Measurements from ENCODE around the gene FAM13C. TPM values are rescaled to one million over a fixed set of nuclear protein-coding genes. Genes with fewer than 3 reads are reported as not detected.
A peak's percentile ranks its signal among the peaks of the same experiment; 100 is the strongest.
"Not testable (repeated sequence)": the region's sequence is repeated elsewhere in the genome, so short reads cannot be mapped to it uniquely, and the experiment has no call there.

Gene FAM13C
- total RNA-seq, 4 donors from 2014 or later, result 10.3 to 36.9 (median 20.6) TPM

DNA sequence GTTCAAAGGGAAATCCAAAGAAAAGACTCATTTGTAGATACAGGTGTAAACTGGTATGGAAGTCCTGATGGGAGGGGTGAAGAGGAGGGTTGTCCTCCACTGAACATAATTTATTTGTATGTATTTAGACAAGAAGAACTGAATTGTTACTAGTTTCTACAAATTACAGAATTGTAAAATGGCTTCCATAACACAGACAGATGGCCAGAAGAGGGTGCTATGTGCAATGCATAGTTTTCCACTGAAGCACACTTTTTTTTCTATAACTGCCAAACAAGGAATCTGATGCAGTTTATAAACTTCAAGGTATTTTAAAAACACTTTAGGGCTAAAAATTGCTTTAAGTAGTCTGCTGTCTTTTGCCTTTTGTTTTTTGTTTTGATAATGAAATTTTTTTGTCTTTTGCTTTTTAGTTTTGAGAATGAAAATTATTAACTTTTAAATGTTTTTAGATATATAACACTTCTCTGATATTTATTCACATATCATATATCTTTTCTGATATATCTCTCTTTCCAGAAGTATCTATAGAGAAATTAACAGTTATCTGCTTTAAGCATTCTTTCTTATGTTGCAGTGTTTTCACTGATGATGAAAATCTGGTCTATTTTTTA, 127.4 kb downstream of the FAM13C start:
- H3K4me1 ChIP-seq, result no peaks in the 10 kb centered on the region
- TF ChIP-seq, protein P1, sequence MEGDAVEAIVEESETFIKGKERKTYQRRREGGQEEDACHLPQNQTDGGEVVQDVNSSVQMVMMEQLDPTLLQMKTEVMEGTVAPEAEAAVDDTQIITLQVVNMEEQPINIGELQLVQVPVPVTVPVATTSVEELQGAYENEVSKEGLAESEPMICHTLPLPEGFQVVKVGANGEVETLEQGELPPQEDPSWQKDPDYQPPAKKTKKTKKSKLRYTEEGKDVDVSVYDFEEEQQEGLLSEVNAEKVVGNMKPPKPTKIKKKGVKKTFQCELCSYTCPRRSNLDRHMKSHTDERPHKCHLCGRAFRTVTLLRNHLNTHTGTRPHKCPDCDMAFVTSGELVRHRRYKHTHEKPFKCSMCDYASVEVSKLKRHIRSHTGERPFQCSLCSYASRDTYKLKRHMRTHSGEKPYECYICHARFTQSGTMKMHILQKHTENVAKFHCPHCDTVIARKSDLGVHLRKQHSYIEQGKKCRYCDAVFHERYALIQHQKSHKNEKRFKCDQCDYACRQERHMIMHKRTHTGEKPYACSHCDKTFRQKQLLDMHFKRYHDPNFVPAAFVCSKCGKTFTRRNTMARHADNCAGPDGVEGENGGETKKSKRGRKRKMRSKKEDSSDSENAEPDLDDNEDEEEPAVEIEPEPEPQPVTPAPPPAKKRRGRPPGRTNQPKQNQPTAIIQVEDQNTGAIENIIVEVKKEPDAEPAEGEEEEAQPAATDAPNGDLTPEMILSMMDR (IDR thresholded peaks at IDR 0.05), result peak in 4 of 5 experiments; percentile 35 to 56 (median 42)
- TF ChIP-seq EP300 (IDR thresholded peaks at IDR 0.05), result no peak
- peak in 1 of 2 donors; percentile 37 for DNase-seq (ENCODE audit: low spot score in 2 of 2)
- H3K4me3 ChIP-seq, result no peak overlapping the region
- no peaks in the 10 kb centered on the region for H3K36me3 ChIP-seq
- no peaks in the 10 kb centered on the region for H3K27me3 ChIP-seq
- no peak overlapping the region for H3K27ac ChIP-seq
- H3K9me3 ChIP-seq, result no peaks in the 10 kb centered on the region

DNA sequence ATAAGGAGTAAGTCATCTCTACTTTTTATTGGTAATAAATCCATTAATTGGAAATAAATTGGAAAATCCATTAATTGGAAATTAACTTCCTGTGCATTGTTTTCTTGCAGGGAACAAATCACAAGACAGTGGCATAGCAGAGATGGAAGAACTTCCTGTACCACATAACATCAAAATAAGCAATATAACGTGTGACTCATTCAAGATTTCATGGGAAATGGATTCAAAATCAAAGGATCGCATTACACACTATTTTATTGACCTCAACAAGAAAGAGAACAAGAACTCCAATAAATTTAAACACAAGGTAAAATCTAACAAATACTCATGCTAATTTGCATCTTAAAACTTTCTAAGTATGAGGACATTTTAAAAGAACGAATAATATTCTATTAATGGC, 128.2 kb downstream of the FAM13C start:
- WGBS, 2 donors, result 80 to 81% methylated on average over 3 of the region's 3 CpGs

DNA sequence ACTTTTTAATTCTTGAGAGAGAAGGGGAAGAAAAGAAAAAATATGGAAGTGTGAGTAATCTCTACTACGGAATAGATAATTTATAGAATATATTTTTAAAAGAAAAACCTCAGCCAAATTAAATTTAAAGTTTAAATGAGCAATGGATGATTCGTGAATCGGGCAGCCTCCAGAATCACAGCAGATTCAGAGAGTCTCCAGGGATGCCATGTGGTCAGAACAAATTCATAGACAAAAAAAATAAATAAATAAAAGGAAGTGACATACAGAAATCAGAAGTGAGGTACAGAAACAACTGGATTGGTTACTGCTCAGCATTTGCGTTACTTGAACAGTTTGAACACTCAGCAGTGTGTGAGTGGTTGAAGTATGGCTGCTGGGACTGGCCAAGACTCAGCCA, 132.9 kb downstream of the FAM13C start:
- WGBS, 2 donors, result 90 to 94% methylated on average over 4 of the region's 4 CpGs
- H3K9me3 ChIP-seq, result no peaks in the 10 kb centered on the region
- H3K4me3 ChIP-seq, result no peak overlapping the region
- no peak for TF ChIP-seq EP300 (IDR thresholded peaks at IDR 0.05)
- TF ChIP-seq POLR2A (IDR thresholded peaks at IDR 0.05), result no peak
- TF ChIP-seq, protein P1 (IDR thresholded peaks at IDR 0.05), result no peak
- DNase-seq (ENCODE audit: low spot score in 2 of 2), result no peak
- H3K27ac ChIP-seq, result no peak overlapping the region
- no peaks in the 10 kb centered on the region for H3K27me3 ChIP-seq
- H3K4me1 ChIP-seq, result no peaks in the 10 kb centered on the region
- no peaks in the 10 kb centered on the region for H3K36me3 ChIP-seq

More for the DNA sequence above, 128.2 kb downstream of the FAM13C start:
- H3K27me3 ChIP-seq, result no peaks in the 10 kb centered on the region
- no peak overlapping the region for H3K27ac ChIP-seq
- no peak overlapping the region for H3K4me3 ChIP-seq
- TF ChIP-seq POLR2A (IDR thresholded peaks at IDR 0.05) (no peak), EP300 (IDR thresholded peaks at IDR 0.05) (no peak)
- TF ChIP-seq, protein P1 (IDR thresholded peaks at IDR 0.05), result no peak
- no peaks in the 10 kb centered on the region for H3K9me3 ChIP-seq
- H3K4me1 ChIP-seq, result no peaks in the 10 kb centered on the region
- H3K36me3 ChIP-seq, result no peaks in the 10 kb centered on the region
- no peak for DNase-seq (ENCODE audit: low spot score in 2 of 2)

DNA sequence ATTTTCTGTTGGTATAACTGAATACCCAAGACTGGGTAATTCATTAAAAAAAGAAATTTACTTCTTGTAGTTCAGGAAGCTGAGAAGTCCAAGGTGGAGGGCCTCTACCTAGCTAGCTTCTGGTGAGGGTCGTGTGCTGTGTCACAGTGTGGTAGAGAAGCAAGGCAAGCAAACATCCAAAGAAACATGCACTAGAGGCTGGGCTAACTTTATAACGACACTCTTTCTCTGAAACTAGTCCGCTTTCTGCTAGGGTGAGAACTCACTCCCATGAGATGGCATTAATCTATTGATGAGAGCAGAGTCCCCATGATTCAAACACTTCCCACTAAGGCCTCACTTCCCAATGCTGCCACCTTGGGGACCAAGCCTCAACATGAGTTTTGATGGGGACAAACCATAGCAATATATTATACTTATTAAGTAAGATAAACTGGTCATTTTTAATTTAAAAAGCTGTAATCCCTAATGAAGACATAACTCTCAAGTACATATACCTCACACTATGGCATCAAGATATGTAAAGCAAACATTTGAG, 135.1 kb downstream of the FAM13C start:
- no peak overlapping the region for H3K27ac ChIP-seq
- WGBS, 2 donors, result 89 to 94% methylated on average over 3 of the region's 3 CpGs
- no peak for DNase-seq (ENCODE audit: low spot score in 2 of 2)
- no peaks in the 10 kb centered on the region for H3K4me1 ChIP-seq
- TF ChIP-seq, protein P1 (IDR thresholded peaks at IDR 0.05), result no peak
- TF ChIP-seq POLR2A (IDR thresholded peaks at IDR 0.05) (no peak), EP300 (IDR thresholded peaks at IDR 0.05) (no peak)
- H3K9me3 ChIP-seq, result no peaks in the 10 kb centered on the region
- H3K4me3 ChIP-seq, result no peak overlapping the region
- H3K27me3 ChIP-seq, result no peaks in the 10 kb centered on the region
- H3K36me3 ChIP-seq, result no peaks in the 10 kb centered on the region

DNA sequence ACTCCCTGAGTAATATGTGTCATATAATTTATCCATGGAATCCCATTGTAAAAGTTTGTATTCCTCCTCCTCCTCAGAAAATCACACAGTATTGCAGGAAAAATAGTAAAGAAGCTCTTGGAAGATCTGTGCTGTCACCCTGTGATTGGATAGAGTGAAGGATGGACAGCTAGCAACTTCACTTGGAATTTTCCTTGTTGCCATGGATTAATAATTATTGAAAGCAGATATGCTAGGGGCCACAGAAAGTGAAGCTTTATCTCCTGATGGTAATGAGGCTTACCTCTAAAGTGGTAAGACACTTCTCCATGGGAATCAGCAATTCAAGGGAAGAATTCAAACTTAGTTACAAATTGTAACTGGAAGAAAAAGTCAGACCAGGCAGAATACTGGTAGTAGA, 137.1 kb downstream of the FAM13C start:
- Histone ChIP-seq H3K27ac (no peak overlapping the region), H3K4me3 (no peak overlapping the region), H3K27me3 (no peaks in the 10 kb centered on the region), H3K4me1 (no peaks in the 10 kb centered on the region), H3K36me3 (no peaks in the 10 kb centered on the region), H3K9me3 (no peaks in the 10 kb centered on the region)
- TF ChIP-seq, protein P1 (IDR thresholded peaks at IDR 0.05), result no peak
- TF ChIP-seq POLR2A (IDR thresholded peaks at IDR 0.05), result no peak
- TF ChIP-seq EP300 (IDR thresholded peaks at IDR 0.05), result no peak
- no peak for DNase-seq (ENCODE audit: low spot score in 2 of 2)

DNA sequence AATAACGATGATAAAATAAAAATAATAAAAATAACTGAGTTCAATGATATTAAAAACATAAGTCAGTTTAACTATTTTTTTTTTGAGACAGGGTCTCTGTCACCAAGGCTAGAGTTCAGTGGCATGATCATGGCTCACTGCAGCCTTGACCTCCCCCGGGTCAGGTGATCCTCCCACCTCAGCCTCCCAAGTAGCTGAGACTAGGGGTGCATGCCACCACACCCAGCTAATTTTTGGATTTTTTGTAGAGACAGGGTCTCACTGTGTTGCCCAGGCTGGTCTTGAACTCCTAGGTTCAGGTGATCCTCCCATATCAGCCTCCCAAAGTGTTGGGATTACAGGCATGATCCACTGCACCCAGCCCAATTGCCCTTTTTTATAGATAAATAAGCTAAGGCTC, 138.8 kb downstream of the FAM13C start:
- H3K27me3 ChIP-seq; H3K27ac ChIP-seq; H3K4me1 ChIP-seq; H3K4me3 ChIP-seq; H3K9me3 ChIP-seq; DNase-seq (ENCODE audit: low spot score in 2 of 2); H3K36me3 ChIP-seq: not testable (repeated sequence)
- 72 to 83% methylated on average over 2 of the region's 2 CpGs for WGBS, 2 donors

Measured in tibial nerve (tissue), 4 donors.